HG03159 (cell line): ENCODE results near the gene EPG5.
"Not testable (repeated sequence)": the region's sequence is repeated elsewhere in the genome, so short reads cannot be mapped to it uniquely, and the experiment has no call there.

Source experiments
- ATAC-seq: cut with Tn5 transposase; IDR thresholded peaks from one replicate; pipeline ENCODE4 v1.9.1; 2021; ENCODE audit warnings: mild to moderate bottlenecking, moderate library complexity; ENCODE audit not compliant: unreplicated experiment

EPG5 gene

DNA sequence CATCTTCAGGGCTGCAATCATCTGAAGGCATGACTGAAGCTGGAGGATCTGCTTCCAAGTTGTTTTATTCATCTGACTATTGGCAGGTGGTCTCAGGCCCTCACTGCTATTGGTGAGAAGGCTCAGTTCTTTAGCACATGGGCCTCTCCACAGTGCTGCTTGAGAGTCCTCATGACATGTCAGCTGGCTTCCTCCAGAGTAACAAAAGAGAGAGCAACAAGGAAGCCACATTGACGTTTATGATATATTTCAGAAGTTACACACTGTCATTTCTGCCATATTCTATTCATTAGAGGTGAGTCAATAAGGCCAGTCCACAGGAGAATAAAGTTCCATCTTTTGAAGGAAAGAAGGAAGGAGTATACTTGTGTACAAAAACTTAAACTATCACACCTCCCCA lies 149.6 kb downstream of the EPG5 start:
- no peak for ATAC-seq

DNA sequence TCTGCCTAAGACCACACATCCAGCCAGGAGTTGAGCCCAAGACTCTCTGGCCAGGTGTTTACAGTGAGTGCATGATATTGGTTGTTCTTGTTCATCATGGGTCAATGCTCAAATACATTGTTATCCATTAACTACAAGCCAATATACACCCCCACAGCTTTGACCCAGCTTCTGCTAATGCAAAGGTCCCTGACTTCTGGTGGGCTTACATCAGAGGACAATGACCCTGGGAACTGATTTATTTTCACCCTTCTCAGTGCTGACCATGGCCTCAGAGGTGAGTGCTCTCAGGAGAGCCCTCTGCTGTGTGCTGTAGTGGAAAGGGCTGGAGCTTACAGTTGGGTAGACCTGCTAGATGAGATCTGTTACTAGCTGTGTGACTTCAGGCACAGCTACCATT lies 152.4 kb downstream of the EPG5 start:
- not testable (repeated sequence) for ATAC-seq

DNA sequence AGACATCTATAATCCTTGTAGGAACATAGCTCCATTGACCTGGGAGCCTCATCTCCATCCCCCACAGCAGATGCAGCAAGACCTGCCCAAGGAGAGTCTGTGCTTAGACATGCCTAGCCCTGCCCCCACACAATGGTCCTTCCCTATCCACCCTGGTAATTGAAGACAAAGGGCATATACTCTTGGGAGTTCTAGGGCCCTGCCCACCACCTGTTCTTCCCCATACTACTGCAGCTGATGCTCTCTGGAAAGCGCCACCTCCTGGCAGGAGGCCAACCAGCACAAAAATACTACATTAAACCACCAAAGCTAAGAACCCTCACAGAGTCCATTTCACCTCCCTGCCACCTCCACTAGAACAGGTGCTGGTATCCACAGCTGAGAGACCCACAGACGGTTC lies 160.0 kb downstream of the EPG5 start:
- ATAC-seq: not testable (repeated sequence)

DNA sequence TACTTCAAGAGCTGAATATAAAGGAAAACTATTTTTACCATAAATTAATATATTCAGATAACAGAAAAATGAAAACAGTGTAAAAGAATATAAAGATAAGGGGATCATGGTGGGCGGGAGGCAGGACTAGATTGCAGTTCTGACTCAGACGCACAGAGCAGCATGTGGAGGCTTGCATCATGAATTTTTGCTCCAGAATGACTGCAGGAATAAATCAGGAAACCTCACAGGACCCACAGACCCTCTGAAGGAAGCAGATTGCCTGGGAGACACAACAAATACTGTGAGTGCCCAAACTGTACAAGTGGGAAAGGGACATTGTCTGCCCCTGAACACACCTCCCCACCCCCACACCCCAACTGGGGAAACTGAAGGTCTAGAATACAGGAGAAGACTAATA lies 160.9 kb downstream of the EPG5 start:
- no peak for ATAC-seq

DNA sequence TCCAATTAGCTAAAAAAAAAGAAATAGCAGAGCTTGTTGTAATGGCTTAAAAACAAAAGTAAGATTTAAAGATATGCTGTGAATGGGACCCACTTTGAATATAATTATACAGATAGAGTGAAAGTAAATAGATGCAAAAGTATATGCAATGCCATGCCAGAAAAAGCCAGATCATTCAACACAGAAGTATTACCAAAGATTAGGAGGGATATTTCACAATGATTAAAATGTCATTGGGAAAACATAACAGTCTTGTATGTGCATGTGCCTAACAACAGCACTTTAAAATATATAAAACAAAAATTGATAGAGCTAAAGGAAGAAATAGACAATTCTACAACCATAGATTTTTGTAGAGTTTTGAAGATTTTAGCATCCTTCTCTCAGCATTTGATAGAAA lies 161.6 kb downstream of the EPG5 start:
- no peak for ATAC-seq

DNA sequence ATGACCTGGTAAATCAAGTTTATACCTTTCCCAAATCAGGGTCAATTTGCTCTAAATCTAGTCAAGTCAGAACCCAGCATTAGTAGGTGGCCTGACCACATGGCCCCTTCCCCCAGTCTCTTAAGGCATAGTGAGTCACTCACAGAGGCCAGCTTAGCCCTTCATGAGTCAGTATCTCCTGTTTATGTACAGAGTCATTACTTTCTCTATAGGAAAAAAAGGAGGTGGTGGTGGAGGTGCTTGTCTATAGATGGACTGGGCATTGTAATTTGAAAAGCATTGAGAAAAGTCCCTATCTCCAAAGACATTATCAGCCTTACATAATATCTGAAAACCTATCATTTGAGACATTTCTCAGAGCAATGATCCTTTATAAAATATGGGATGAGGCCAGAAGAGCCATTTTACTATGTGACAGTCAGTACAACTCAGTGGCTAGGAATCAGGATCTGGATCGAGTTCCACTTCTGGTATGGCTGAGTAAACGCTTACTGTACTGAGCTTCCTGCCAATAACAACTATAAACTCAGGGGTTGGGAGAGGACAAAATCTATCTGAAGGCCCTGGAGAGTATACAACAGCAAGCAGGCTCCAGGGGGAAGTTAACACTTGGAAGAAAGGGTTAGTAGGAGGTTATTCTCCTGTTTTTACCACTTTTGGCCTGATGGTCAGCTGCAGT lies 164.2 kb downstream of the EPG5 start:
- no peak for ATAC-seq

DNA sequence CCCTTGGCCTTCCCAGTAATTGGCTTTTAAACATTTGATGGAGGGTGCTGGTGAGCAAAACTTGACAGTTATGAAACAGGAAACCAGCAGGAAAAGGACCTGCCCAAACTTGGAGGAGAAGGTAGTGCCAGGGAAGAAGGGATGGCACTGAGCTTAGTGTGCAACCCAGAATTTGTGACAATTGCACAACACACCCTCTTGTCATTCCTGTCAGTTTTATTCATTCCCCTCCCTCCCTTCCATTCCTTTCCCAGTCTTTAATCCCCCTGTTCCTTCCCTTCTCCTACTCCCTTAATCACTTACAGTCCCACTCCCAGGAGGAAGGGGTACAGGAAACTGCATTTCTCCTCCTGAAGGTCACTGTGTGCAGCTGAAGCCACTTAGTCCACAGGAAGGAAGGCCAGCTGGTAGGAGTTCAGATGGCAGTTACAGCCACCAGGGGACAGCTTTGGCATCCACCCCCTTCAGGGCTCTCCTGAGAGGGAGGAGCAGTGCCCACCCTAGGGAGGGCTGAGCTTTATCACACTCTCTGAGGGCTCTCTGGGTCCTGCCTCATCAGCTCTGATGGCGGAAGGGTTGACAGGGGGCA lies 165.6 kb downstream of the EPG5 start:
- ATAC-seq: no peak
